Effector CD4-positive, alpha-beta T cell (primary cell): ENCODE data around the gene TBX10.
"Not testable (repeated sequence)": the region's sequence is repeated elsewhere in the genome, so short reads cannot be mapped to it uniquely, and the experiment has no call there.

Experiments used
- DNase-seq: peaks from one replicate; pipeline ENCODE4 v3.0.0-alpha.2; 2020

TBX10 gene

GRCh38 chr11:67597458-67597857 lies 42.1 kb downstream of the TBX10 start:
- not testable (repeated sequence) for DNase-seq

GRCh38 chr11:67596753-67597300 lies 42.7 kb downstream of the TBX10 start:
- DNase-seq, result no peak

- DNase-seq, result no peak
These were observed 45.1 kb downstream of the TBX10 start for GRCh38 chr11:67594480-67594879.

GRCh38 chr11:67593565-67593905 lies 46.0 kb downstream of the TBX10 start:
- no peak for DNase-seq

GRCh38 chr11:67592880-67593564 lies 46.5 kb downstream of the TBX10 start:
- no peak for DNase-seq

GRCh38 chr11:67588899-67589415 lies 50.6 kb downstream of the TBX10 start:
- DNase-seq, result not testable (repeated sequence)

GRCh38 chr11:67588136-67588503 lies 51.4 kb downstream of the TBX10 start:
- DNase-seq, result no peak

- DNase-seq, result no peak
These were observed 52.9 kb downstream of the TBX10 start for GRCh38 chr11:67586568-67587250.

- DNase-seq, result no peak
These were observed 53.7 kb downstream of the TBX10 start for GRCh38 chr11:67585911-67586310.

GRCh38 chr11:67584881-67585873 lies 54.4 kb downstream of the TBX10 start:
- no peak for DNase-seq

GRCh38 chr11:67584205-67584880 lies 55.2 kb downstream of the TBX10 start:
- DNase-seq, result no peak

- peak; percentile 66 for DNase-seq
These were observed 56.0 kb downstream of the TBX10 start, which contains the start of gene GSTP1 for GRCh38 chr11:67583247-67584204. TSS of gene GSTP1 (plus strand) at chr11:67583812. CDS start at chr11:67583844, 32 bp downstream.

- no peak for DNase-seq
These were observed 57.6 kb downstream of the TBX10 start for GRCh38 chr11:67582011-67582410.

- no peak for DNase-seq
These were observed 58.1 kb downstream of the TBX10 start for GRCh38 chr11:67581469-67581868.
